Endometrial microvascular endothelial cells (primary cell): ENCODE data around the gene SNED1. TPM values are rescaled to one million over a fixed set of nuclear protein-coding genes. Genes with fewer than 3 reads are reported as not detected.
"Not testable (repeated sequence)": the region's sequence is repeated elsewhere in the genome, so short reads cannot be mapped to it uniquely, and the experiment has no call there.

Experiments
- in situ Hi-C: cut with HindIII; loops from 2 replicates; pipeline ENCODE4 v1.10.0; 2017; ENCODE audit warnings: low sequenced_read_pairs, low pct_unique_long_range_greater_than_20kb; ENCODE audit errors: inconsistent ontology term
- total RNA-seq: library from RNA; depleted of rRNA; stranded (reverse); fragments of >200 nt; gene quantifications from one replicate; pipeline ENCODE4 v1.2.3, GENCODE V29; 2015; ENCODE audit errors: inconsistent ontology term

SNED1 gene
- total RNA-seq, 1 donor from 2014 or later, result 15.0 TPM

DNA sequence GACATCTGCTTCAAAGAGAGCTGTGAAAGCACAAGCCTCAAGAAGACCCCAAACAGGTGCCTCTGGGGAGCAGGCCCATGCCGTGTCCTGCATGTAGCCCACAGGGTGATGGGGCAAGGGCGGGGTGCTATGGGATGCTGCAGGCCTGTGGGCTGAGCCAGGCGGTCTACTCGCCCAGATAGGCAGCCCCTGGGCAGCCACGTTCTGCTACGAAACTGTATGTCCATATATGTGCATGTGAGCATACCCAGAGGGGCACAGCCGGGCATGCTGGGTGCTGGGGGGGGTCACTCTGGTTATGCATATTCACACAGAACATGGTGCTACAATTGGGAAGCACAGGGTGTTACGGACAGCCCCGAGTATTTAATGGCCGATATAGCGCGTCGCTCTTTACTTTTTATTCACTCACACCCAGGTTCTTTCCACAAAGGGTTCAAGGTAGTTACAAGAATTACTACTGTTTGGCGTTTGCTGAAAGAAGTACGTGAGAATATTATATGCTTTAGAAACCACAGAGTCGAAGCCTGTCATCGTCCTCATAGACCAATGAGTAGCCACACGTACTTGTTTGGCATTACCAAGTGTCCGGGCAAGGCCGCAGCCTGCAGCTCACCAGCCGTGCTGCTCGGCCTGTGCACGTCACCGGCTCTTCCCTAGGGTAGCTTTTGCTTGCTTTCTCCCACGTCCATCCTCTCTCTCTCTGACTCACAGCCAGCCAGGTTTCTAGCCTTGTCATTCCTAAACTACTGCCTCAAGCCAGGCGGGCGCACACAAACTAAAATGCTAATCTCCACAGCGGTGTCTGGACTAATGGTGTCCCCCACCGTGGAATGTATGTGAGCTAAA lies 89.2 kb downstream of the SNED1 start:
- in situ Hi-C loops, result no loop called here

DNA sequence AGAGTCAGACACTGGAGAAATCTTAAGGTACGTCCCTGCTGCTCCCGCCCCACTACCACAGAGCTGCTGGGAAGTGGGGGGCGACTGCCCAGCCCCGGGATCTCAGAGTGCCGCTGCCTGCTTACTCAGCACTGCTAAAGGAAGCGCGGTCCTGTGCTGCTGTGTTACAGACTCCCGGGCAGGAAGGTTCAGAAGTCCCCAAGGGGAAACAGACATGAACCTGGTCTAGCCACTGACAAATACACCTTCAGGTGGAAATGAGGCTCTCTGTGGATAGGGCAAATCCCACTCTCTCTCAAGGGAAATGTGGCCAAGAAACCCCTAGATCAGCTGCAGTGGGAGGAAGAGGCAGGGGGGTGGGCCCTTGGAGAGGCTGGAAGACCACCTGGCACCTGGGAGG lies 90.0 kb downstream of the SNED1 start:
- in situ Hi-C loops, result no loop called here

DNA sequence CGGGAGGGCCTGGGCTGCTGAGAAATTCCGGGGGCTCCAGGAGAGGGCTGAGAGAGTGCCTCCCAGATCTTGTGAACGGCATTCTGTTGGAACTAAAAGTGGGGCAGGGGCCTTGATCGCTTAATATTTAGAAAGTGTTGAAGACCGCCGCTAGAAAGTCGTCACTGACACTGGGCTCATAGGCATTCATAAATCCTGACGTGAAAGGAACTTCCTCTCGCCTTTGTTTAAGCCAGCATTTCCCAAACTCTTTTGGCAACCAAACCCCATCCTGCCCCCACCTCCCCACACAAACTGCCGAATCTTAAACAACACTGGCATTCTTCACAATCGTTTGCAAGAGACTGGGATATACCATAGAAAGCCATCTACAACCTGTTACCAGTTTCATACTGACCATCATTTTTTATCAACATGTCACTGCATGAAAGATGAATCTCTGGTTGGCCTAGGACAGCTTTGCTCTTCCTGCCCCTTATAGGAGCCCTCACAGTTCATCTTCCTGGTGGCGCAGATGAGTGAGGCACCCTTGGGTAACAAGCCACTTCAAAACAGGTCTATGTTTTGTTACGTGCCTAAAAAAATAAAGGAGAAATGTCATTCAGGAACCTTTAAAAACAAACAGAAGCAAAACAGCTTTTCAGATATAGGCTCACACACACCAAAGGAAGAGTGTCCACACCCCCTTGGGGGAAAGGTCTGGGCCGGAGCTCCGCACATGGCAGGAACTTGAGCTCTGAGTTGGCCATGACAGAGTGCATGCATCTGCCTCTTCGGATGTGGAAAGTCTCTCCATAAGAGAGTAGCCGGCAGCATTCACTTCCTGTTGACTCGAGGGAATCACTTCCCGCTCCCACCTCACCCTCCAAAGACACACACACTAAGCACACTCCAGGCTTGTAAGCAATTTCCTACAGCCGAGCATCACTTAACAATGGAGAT lies 90.6 kb downstream of the SNED1 start:
- in situ Hi-C loops, result no loop called here

DNA sequence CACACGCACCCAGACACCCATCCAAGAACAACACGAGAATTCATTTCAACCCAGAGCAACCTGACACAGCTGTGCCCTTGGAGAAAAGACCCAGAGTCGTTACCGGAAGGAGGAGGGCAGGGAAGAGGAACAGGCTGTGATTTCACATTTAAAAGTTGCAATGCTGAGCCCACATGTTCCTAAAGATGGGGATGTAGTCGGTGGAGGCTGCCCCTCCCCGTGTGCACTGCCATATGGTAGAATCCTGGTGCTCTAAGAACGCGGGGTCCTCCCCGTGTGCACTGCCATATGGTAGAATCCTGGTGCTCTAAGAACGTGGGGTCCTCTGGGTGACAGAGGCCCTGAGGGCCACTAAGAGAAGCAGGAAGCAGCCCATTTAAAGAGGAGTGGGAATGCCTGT lies 92.8 kb downstream of the SNED1 start:
- in situ Hi-C loops, result no loop called here

DNA sequence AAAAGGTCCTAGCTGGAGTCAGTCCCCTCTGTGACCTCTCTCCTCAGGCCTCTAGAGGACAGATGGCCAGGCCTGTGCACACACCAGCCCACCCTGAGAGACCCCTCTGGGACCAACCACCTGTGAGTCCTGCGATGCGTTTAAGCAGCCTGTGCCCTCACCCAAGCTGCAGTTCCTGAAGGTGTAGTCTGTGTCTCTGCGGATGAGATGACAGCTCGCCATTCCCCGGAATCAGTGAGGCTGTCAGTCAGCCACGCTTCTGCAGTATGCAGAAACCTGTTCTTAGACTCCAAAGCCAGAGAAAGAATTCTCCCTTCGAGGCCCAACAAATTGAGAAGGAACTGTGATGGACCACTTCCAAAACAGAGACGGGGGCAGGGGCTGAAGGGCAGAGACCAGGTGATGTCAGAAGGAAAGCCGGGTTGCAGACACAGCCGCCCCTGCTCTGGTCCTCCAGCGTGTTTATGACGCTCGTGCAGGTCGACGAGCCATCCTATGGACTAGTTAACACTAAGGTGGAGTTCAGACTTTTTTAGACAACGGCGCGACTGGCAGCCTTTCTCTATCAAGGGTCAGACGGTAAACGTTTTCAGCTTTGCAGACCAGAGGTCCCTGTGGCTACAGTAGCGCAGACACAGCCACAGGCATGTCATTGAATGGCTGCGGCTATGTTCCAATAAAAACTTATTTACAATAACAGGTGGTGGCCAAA lies 93.5 kb downstream of the SNED1 start:
- in situ Hi-C loops, result no loop called here

DNA sequence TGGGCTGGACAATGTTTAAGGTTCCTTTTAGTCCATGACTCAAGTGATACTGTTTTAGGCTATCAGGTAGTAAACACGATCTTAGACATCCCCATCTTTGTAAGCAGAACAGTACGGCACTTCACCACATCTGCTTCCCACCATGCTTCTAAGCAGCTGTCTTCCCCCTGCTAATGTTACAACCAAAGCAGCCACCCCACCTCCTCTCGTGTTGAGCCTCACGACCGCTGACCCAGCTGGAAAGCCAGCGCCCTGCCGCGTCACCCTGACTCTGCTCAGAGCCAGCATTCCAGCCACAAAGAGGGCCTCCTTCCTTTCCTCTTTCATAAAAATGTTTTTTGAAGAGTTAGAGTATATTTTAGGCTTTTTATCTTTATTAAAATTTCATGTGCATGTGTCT lies 94.3 kb downstream of the SNED1 start:
- in situ Hi-C loops, result no loop called here

DNA sequence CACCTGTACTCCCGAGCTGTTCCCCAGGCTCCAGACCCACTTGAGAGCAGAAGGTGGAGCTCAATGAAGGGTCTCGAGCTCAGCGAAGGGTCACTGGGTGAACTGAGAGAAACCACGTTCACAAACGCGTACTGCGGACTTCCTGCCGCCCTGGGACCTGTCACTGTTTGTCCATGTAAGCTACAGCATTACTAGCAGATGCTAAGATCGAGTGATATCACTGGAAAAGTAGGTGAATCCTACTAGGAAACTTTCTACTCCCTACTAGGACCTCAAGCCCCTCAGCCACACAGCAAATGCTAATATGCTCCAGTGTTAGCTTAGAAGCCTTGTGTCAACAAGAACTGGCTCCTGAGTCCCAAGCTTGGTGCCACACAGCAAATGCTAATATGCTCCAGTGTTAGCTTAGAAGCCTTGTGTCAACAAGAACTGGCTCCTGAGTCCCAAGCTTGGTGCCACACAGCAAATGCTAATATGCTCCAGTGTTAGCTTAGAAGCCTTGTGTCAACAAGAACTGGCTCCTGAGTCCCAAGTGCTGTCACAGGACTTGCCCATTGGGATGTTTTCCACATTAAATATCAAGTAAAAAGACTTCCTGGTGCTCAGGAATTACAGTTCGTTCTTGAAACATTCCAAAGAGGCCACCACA lies 94.8 kb downstream of the SNED1 start:
- in situ Hi-C loops, result not testable (repeated sequence)

DNA sequence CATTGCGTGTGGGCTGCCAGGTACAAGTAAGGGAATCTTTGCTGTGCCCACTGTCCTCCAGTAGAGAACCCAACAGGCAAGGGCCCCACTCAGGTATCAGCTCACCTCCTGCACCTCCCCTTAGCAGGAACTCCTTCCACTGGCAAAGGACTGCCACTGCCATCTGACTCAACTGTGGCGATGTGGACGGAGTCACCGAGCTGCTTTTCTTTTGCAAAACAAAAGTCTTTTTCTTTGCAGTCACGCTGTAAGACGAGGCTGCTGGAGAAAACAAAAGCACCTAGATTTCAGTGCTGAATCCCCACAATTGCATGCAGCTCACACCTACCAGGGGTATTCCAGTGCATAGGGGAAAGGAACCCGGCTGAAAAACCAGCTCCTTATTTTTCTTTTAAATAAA lies 95.8 kb downstream of the SNED1 start:
- in situ Hi-C loops, result no loop called here

DNA sequence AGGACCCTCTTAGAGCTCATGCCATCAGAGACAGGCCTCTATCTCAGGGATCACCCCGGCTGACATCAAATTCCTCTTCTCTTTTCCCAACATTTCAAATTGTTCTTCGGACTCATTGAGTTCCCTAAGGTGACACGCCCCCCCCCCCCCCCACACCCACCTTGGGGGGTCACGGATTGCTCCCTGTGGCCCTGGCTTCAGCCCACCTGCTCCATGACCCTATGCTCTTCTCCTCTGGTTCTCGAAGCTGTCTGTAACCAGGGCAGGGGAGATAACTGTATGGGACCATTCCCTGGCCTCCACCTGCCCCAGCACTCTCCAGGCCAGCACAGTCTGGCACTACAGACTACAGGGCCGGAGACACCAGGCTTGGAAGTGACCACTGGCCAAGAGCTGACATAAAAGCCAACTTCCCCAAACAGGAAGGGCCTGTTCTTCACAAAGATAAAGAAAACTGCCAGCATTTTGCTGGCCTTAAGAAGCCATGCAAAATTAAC lies 96.6 kb downstream of the SNED1 start:
- in situ Hi-C loops, result no loop called here

DNA sequence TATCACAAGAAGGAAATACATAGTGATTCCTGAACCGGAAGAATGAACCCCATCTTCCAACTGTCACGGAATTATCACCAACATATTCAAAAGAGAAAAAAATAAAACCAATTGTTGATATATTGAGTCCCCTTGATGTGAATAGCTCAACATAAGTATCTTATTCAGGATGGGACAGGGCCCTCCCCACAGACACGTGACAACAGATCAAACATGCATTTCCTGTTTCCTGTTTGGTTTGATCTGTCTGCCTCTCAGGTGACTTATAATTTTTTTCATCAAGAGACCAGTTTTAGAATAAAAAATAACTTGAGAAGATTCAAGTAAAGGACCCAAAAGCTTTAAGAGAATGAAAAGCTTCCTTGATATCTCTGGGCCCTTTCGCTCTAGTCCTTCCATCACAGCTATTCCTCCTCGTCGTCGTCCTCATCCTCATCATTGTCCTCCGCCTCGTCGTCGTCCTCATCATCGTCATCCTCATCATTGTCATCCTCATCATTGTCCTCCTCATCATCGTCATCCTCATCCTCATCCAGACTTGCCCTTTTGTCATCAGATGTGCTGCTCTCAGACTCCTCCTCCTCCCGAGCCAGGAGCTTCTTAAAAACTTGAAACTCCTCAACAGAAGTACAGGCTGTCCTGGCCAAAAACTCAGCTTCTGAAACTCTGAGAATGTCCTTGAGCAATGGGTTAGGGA lies 97.3 kb downstream of the SNED1 start:
- in situ Hi-C loops, result no loop called here

DNA sequence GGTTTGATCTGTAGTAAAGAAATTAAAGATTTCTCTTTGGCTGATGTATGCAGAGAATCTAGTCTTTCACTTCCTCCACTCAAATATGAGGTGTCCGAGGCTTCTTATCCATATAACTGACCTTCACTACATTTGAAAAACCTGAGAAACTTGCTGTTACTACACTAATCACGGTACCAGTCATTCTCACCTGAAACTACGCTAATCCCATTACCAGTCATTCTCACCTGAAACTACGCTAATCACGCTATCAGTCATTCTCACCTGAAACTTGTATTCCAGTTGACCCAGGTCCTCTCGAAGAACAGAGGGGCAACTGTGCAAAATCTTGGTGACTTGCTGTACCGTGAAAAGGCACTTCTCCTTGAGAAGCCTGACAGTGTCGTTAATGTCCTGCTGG lies 98.6 kb downstream of the SNED1 start:
- in situ Hi-C loops, result no loop called here

DNA sequence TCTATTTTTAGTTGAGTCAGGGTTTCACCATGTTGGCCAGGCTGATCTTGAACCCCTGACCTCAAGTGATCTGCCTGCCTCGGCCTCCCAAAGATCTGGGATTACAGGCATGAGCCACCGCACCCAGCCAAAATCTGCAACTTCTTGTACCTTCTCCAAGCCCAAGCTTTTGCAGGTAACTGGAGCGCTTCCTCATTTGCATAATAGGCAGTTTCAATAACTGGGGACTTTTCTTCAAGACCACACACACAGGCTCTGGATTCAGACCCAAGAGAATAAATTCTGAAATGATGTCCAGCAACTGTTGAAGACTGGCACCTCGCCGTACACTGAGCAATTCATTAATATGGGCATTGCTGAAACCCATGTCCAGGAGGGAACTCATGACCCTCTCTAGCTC lies 100.8 kb downstream of the SNED1 start:
- in situ Hi-C loops, result no loop called here

DNA sequence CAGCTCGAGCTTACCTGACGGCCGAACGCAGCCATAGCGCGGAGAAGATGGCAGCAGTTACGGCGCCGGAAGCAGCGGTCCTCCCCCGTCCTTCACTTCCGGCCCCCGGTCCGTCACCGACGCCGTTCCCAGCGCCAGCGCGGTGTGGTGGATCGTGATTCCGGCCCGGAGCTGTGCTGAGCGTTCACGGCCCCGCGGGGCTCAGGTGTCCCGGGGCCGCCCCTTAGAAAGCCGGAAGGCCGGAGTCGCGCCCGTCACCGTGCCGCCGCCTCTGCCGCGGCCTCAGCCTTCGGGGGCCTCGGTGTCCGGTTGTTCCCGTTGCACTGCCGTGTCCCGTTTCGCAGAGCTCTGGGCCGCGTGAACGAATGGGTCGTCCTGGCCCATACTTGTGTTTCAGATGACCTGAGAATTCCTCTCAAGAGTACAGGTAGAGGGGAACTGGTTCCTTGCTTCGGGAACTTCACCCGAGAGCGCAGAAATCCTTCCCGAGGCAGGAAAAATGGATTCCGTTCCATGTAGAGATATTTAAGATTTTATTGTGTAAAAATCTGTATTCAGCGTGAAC lies 103.9 kb downstream of the SNED1 start, which contains the start of gene MTERF4:
MTERF4 (minus strand) TSS at position 49 of the 565 bp plus-strand sequence; CDS start at position 35, 14 bp downstream.
- in situ Hi-C loops, result no loop called here

DNA sequence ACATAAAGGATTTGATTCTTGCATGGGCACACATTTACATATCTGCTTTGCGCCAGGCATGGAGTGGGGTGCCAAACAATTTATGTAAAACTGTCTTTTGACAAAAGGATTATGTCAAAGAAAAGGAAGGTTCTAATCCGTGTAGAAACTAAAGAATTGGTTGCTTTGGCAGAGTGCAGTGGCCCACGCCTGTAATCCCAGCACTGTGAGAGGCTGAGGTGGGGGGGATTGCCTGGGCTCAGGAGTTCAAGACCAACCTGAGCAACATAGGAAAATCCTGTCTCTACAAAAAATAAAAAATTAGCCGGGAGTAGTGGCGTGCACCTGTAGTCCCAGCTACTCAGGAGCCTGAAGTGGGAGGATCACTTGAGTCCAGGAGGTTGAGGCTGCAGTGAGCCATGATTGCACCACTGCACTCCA lies 104.8 kb downstream of the SNED1 start:
- in situ Hi-C loops, result no loop called here

DNA sequence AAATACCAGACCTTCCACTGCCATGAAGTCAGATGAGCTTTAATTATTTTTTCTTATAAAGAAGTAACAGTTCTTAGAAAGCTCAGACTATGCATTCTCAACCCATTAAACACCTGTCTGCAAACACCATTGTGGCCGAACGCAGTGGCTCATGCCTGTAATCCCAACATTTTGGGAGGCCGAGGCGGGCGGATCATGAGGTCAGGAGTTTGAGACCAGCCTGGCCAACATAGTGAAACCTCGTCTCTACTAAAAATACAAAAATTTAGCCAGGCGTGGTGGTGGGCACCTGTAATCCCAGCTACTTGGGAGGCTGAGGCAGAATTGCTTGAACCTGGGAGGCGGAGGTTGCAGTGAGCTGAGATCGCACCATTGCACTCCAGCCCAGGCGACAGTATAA lies 106.2 kb downstream of the SNED1 start:
- in situ Hi-C loops, result not testable (repeated sequence)

DNA sequence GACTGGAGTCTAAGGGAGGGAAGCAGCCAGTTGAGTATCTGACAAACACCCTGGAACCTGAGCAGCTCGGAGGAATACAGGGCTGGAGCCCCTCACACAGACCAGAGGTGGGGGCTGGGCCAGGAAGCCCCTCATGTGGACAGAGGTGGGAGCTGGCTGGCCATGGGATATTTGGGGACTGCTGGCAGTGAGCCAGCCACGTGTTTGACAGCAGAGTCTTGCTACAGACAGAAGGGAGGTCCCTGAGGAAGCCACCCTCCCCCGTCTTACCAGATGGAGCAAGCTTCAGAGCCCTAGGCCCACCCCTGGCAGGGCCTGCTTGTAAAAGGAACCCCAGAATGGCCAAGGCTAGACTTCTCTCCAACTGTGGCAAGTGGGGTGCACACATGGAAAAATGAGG lies 107.2 kb downstream of the SNED1 start:
- in situ Hi-C loops, result no loop called here

DNA sequence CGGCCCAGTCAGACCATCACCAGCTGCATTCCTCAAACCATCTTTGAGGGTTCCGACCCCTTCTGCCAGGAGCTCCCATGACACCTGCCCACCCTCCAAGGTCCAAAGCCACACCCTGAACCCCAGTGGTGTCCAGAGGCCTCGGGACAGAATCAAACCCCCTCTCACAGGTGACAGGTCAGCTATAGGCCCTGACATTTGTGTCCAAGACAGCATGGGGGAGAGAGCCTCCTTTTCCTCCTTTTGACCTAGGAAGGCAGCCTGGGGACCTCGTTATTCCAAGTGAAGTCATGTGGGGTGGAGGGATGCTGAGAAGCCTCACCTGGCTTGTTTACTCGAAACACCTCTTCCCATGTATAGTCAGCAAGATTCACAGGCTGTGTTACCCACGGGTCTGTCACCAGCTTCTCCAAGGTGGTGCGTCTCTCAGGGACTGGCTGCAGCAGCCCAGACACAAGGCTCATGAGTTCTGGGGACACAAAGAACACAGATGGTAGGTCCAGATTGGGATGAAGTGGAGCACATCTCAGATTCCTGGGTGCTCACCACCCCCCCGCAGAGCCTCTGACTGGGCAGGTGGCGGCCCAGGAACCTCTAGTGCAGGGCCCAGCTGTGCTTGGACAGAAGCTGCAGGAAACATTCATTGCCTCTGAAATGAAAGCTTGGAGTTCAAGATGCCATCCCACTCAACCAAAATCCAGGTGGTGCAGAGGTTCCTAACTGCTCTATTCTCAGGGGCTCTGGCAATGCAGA lies 108.8 kb downstream of the SNED1 start:
- in situ Hi-C loops, result no loop called here
